Left kidney (tissue), 2 donors: ENCODE results near the gene ZNF341. TPM values are rescaled to one million over a fixed set of nuclear protein-coding genes. Genes with fewer than 3 reads are reported as not detected.

ENCODE experiments used
- DNase-seq: peaks from one replicate; pipeline ENCODE4 v3.0.0-alpha.2; 2013
- polyA plus RNA-seq: library from polyadenylated mRNA; unstranded; fragments of 120-200 nt; gene quantifications from one replicate; pipeline ENCODE4 v1.2.1, GENCODE V29; 2013; ENCODE audit not compliant: insufficient read length

Gene ZNF341
- polyA plus RNA-seq, 1 donor, result 3.0 TPM

DNA sequence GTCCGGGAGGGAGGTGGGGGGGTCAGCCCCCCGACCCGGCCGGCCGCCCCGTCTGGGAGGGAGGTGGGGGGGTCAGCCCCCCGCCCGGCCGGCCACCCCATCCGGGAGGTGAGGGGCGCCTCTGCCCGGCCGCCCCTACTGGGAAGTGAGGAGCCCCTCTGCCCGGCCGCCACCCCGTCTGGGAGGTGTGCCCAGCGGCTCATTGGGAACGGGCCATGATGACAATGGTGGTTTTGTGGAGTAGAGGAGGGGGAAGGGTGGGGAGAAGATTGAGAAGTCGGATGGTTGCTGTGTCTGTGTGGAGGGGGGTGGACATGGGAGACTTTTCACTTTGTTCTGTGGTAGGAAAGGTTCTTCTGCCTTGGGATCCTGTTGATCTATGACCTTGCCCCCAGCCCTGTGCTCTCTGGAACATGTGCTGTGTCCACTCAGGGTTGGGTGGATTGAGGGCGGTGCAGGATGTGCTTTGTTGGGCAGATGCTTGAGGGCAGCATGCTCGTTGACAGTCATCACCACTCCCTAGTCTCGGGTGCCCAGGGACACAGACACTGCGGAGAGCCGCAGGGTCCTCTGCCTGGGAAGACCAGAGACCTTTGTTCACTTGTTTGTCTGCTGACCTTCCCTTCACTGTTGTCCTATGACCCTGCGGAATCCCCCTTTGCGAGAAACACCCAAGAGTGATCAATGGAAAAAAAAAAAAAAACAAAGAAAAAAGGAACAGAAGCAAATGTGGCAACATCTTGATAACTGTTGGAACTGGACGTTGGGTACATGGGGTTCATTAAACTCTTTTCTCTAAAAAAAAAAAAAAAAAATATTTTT lies 30.0 kb upstream of the ZNF341 start:
- no peak for DNase-seq

DNA sequence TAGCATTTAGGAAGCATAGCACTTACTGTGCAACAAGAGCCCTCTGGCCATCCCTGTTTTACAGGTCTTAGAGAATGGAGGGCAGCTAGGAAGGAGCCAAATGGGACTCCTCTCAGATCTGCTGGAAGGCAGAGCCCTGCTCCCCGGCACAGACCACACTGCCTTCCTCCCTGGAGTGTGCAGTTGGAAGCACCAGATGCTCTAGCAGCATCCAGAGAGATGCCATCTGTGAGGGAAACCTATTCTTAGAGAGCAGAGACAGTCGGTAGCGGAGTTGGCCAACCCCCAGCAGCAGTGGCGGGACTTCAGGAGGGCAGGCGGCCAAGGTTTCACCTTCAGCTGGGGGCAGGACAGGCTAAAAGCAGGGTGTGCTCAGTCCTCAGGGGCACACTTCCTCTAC lies 28.9 kb upstream of the ZNF341 start:
- no peak for DNase-seq

DNA sequence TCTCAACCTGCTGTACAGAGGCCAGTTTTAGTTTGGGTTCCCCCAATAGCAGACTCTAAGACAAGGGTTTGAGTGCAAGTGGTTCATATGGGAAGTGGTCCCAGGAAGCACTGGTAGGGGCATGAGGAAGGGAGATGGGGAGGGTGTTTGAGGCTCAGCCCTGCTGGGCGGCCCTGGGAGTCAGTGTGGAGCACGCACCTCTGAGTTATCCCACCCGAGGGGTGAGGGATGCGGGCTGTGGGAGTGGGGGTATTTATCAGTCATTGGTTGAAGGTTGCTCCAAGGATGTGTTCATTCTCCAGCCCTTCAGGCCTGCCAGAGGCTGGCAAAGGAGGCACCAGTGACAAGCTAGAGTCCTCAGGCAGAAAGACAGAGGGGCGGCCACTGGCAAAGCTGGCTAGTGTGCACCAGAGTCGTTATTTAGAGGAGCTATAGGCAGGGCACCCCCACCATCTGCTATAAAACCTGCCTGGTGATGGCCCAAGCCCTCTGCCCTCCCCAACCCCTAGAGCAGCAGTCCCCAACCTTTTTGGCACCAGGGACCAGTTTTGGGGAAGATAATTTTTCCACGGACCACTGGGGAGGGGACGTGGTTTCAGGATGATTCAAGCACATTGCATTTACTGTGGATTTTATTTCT lies 28.2 kb upstream of the ZNF341 start:
- no peak for DNase-seq

DNA sequence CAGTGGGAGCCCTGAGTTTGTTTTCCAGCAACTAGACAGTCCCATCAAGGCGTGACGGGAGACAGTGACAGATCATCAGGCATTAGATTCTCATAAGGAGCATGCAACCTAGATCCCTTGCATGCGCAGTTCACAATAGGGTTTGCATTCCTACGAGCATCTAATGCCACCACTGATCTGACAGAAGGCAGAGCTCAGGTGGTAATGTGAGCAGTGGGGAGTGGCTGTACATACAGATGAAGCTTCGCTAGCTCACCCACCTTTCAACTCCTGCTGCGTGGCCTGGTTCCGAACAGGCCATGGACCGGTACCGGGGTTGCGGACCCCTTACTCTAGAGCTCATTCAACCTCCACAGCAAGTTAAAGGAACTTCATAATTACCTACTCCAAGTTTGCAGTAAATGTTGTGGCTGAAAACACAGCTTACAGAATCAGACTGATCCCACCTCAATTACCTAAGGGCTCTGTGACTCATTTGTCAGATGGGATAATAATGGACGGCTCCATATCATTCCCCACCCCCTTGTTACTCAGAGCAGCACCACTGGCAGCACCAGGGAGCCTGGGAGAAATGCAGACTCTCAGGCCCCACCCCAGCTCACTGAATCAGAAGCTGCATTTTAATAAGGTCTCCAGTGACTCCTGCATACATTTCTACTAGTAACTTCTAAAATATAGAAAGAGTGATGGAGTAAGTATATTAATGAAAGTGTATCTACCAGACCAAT lies 27.4 kb upstream of the ZNF341 start:
- DNase-seq, result no peak

- DNase-seq, result no peak
These were observed 24.1 kb upstream of the ZNF341 start for GRCh38 chr20:33707668-33708067.

GRCh38 chr20:33709398-33709797 lies 22.4 kb upstream of the ZNF341 start:
- DNase-seq, result no peak

- no peak for DNase-seq
These were observed 21.8 kb upstream of the ZNF341 start for GRCh38 chr20:33709905-33710541.

GRCh38 chr20:33710681-33711445 lies 20.9 kb upstream of the ZNF341 start:
- no peak for DNase-seq

DNA sequence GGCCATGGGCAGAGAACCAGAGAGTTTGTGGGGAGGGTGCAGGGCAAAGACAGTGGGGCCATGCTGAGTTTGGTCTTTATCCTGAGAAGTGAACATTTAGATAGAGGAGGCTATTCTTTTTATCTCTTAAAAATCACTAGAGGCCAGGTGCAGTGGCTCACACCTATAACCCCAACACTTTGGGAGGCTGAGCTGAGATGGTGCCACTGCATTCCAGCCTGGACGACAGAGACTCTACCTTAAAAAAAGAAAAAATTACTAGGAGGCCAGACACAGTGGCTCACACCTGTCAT lies 20.4 kb upstream of the ZNF341 start:
- no peak for DNase-seq

- no peak for DNase-seq
These were observed 17.9 kb upstream of the ZNF341 start for GRCh38 chr20:33713865-33714367.

DNA sequence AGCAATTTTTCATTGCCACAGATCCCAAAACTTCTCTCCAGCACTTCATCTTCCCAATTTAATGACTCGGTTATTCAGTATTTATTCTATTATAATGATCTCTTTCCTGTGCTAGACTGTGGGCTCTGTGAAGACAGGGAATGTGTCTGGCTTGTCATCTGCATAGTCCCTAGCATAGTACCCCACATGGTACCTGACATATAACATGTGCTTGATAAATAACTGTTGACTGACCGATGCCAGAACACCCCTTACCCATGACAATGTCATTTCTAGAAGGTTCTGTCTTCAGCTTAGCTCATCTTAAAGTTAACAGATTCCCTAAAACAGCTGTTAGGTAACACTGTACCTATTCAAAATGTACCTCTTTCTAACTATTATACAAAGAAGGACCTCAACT lies 15.3 kb upstream of the ZNF341 start:
- DNase-seq, result no peak

DNA sequence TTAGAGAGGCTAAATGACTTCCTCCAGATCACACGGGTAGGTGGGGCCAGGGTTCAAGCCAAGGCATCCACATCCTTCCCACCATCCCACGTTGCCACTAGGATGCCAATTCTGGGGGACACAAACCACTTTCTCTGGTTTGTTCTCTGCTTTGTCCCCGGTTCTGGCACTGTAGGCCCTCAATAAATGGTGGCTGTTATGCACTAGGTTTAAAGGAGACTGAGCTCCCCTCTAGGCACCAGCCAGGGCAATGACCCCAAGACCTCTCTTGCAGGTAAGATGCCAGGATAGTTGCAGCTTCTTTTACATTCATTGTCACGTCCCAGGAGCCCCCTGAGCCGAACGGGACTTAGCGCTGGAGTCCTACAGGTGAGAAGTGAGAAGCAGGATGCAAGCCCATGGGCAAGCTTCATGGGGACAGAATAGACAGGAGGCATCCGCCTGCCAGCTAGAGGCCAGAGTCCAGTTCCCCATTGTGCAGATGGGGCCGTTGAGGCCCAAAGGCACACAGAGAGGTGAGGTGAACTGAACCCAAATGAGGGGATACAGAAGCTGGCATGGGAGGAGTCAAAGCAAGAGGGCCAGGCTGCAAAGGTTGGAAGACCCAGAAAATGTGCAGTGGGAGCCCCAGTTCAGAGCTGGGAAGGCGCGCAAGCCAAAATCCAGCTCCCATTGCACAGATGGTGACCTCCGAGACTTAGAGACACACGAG lies 12.4 kb upstream of the ZNF341 start:
- no peak for DNase-seq

- peak; percentile 91 for DNase-seq
These were observed 11.6 kb upstream of the ZNF341 start, which contains the start of gene PXMP4 for GRCh38 chr20:33719989-33720709. PXMP4 (minus strand) TSS chr20:33720310; CDS start chr20:33720207, 103 bp downstream.

GRCh38 chr20:33721391-33722140 lies 10.2 kb upstream of the ZNF341 start:
- no peak for DNase-seq

- no peak for DNase-seq
These were observed 7.2 kb upstream of the ZNF341 start for GRCh38 chr20:33724439-33725094.

DNA sequence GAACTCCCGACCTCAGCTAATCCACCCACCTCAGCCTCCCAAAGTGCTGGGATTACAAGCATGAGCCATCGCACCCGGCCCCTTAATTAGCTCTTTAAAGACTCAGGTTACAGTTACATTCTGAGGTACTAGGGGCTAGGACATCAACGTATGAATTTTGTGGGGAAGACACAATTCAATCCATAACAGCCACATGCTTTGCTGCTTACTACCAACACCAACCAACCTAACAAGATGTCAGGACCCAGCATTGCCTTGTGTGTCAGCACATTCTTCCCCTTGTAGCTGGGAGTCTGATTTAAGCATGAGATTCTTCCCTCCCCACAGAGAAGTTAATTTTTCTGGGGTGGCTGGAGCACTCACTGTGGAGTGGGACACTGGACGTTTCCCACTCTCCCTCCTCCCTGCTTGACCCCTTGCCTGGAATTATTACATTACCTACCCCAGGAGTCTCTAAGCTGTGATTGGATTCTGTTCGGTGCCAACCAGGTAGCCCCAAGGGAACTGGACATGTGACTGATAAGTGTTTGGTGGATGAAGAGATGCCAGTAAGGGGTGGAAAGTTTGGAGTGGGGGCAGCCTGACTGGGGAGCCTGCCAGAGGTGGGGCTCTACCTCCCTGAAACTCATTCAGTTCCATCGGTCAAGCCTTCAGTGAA lies 6.1 kb upstream of the ZNF341 start:
- DNase-seq, result no peak

DNA sequence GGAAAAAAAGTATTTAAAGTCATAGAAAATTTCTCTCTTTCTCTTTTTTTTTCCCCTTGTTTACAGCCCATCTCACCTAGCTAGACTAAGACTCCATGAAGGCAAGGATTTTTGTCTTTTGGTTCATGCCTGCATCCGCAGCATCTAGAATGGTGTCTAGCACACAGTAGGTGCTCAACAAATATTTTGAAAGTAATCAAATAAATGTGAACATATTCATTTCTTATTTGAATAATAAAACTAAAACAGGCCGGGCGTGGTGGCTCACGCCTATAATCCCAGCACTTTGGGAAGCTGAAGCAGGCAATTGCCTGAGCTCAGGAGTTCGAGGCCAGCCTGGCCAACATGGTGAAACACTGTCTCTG lies 4.7 kb upstream of the ZNF341 start:
- DNase-seq, result no peak

GRCh38 chr20:33727806-33728205 lies 4.0 kb upstream of the ZNF341 start:
- no peak for DNase-seq

GRCh38 chr20:33728463-33728862 lies 3.3 kb upstream of the ZNF341 start:
- DNase-seq, result no peak
